Measurements from ENCODE around the gene GNMT.

Gene GNMT

DNA sequence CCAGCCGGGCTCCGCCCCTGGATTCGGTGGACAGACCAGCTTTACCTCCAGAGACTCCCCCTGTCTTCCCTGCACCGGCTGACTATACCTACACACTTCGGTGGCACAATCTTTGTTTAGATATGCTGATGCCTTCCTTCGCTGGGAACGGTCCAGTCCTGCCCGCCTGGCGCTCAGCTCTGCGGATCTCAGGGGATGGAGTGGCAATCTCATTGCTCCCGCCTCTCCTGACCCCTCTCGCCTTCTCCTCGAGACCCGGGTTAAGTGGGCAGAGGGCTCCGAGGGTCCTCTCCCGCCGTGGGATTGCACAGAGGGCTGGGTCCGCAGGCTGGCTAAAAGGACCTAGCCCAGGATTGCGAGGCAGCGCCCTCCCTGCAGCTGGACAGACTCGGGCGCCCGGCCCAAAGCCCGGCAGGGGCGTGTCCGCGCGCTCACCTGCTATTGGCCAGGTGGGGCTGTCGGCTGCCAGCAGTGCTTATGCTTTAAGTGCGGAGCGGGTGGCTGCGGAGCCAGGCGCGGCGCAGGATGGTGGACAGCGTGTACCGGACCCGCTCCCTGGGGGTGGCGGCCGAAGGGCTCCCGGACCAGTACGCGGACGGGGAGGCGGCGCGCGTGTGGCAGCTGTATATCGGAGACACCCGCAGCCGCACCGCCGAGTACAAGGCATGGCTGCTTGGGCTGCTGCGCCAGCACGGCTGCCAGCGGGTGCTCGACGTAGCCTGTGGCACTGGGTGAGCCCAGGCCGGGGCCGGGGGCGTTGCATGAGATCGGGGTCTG is at the start of gene GNMT:
Gene GNMT, plus strand, starts transcription at position 512 of the 777 bp plus-strand sequence. Its CDS starts 14 bp downstream, at position 526.
- DNase-seq (ENCODE audit: low read depth in 2 of 3, low spot score in 2 of 3), result no peak

DNA sequence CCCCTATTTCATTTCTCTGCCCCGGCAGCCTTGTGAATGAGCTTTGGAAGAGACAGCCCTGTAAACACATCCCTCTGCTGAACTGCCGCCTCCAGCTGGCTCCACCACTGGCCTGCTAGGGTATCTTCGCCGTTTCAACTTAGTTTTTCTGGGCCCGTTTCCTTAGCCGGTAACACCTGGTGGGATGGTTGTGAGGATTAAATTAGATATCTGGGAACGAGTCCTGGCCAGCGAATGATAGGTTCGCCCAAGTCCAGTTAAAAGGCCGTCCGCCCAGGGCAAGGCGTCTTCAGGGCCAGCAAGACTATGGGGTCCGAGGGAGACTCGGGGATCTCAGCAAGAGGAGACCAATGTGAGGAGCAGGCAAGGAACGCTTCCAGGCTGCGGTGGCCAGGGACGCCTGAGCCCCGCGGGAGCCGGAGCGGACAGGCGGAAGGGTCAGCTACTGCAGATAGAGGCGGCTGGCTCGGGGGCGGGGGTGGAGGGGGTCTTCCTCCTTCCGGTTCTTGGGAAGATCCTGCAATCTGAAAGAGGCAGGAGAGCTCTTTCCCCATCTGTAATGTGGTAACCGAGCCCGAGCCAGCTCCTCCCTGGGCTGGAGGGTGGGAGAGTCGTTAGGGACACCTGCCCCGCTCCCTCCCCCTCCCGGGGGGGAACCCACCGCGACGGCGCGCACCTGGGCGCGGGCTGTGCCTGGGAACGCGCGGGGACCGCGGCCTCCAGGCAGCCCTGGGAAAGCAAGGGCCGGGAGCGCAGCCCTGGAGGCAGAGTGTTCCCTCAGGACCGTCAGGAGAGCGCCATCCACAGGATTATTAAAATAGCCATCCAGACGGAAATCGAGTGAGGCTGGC is 49.2 kb upstream of the GNMT start:
- no peak for DNase-seq (ENCODE audit: low read depth in 2 of 3, low spot score in 2 of 3)

DNA sequence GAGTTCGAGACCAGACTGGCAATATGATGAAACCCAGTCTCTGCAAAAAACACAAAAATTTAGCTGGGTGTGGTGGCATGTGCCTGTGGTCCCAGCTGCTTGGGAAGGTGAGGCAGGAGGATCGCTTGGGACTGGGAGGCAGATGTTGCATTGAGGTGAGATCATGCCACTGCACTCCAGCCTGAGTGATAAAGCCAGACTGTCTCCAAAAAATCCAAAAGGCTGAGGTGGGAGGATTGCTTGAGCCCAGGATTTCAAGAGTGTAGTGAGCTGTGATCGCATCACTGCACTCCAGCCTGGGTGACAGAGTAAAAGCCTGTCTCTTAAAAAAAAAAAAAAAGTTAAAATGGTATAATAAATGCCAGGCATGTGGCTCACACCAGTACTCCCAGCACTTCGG is 46.0 kb upstream of the GNMT start:
- DNase-seq (ENCODE audit: low read depth in 2 of 3, low spot score in 2 of 3), result no peak

DNA sequence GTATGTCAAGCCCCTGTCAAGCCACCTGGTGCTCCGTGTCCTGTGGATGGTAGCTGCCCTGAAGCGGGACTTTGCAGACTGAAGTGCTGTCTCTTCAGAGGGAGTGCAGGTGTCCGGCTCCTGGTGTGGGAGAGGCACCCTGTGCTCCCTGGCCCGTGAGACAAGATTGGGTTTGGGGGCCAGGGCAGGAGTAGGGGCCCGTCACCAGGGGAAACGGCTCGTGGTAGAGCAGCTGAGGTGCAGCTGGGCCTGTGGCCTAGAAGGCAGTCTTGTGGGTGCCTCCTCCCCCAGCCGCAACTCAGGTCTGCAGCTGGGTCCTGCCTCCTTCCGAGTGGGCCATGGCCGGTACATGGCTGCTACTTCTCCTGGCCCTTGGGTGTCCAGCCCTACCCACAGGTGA is 44.8 kb upstream of the GNMT start, which contains the start of gene PTCRA:
Gene PTCRA, plus strand, starts transcription at position 322 of the 400 bp plus-strand sequence. Its CDS starts 17 bp downstream, at position 339.
- no peak for DNase-seq (ENCODE audit: low read depth in 2 of 3, low spot score in 2 of 3)

DNA sequence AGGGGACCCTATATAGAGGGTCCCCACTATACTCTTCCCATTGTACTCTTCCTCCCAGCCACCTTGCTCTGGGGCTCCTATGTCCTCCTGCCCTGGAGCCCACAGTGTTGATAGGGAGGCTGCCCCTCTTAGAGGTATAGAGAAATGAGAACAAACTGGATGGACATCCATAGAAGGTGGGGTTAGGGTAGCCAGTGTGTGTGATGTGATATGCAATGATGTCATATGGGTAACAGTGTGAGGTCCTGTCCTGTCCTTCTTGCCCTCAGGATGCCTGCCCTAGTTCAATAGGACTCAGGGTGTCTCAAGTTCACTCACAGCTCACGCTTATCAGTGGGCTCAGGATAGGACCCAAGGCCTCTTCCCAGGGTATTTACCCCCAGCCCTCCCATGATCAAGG is 44.3 kb upstream of the GNMT start:
- no peak for DNase-seq (ENCODE audit: low read depth in 2 of 3, low spot score in 2 of 3)

DNA sequence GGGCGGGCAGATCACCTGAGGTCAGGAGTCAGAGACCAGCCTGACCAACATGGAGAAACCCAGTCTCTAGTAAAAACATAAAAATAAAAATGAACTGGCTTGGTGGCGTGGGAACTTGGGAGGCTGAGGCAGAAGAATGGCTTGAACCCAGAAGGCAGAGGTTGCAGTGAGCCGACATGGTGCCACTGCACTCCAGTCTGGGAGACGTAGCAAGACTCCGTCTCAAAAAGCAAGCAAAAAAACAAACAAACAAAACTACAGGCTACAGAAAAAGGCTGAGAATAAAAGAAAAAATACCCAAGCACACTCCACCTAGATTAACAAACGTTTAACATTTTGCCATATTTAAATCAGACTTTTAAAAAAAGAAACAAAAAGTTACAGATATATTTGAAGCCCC is 38.8 kb upstream of the GNMT start:
- no peak for DNase-seq (ENCODE audit: low read depth in 2 of 3, low spot score in 2 of 3)

DNA sequence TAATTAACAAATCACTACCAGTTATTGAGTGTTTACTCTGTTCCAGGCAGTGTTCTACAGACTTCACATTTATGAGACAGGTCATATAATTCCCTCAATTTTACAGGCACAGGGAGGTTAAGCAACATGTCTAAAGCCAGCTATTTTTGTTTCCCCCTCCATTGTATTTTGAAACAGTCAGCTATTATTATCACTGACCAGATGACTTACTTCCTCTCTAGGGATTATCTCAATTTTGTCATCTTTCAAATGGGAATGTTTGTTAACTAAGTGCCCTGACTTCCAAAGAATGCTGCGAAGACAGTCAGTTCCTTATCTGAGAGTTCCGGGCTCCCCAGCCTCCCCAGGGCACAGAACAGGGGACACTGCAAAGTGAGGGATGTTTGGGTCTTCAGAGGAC is 36.9 kb upstream of the GNMT start:
- DNase-seq (ENCODE audit: low read depth in 2 of 3, low spot score in 2 of 3), result no peak

DNA sequence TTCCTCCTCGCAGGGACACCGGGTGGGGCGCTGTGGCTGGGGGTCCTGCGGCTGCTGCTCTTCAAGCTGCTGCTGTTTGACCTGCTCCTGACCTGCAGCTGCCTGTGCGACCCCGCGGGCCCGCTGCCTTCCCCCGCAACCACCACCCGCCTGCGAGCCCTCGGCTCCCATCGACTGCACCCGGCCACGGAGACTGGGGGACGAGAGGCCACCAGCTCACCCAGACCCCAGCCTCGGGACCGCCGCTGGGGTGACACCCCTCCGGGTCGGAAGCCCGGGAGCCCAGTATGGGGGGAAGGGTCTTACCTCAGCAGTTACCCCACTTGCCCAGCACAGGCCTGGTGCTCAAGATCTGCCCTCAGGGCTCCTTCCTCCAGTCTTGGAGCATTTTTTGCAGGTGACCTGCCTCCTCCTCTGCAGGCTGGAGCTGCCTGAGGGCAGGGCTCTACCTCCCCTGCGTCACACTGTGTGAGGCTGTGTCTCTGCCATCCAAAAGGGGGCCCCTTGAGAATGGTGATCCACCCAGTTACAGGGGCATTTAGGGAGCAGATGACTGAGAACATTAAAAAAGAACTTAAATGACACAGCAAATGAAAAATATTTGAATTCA is 35.2 kb upstream of the GNMT start:
- DNase-seq (ENCODE audit: low read depth in 2 of 3, low spot score in 2 of 3), result no peak

DNA sequence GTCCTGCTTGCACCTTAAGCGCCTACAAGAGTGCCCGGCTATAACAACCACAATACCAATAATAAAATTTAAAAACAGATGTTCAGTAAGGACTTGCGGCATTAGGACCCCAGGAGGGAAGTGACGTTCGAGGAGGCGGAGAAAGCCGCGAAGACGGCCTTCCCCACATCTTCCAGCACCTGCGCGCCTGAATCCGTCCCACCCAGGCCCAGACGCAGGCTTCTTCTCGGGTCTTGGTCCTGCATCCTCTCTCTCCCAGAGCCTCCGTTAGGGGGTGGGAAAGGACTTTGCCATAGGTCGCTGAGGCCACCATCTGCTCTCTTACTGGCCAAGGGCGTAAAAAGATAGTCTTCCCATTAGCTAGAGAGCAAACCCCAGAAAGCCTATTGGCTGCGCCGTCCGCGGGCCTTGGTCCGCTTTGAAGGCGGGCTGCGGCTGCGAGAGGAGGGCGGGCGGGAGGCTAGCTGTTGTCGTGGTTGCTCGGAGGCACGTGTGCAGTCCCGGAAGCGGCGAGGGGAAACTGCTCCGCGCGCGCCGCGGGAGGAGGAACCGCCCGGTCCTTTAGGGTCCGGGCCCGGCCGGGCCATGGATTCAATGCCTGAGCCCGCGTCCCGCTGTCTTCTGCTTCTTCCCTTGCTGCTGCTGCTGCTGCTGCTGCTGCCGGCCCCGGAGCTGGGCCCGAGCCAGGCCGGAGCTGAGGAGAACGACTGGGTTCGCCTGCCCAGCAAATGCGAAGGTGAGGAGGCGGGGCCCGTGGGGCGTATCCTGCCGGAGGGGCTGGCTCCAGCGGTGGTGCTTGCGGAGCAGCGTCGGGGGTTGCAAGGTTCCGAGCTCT is 31.4 kb upstream of the GNMT start, which contains the start of gene CNPY3:
Gene CNPY3, plus strand, starts transcription at position 495 of the 835 bp plus-strand sequence. Its CDS starts 91 bp downstream, at position 586.
- peak; percentile 69 to 94 (median 75) for DNase-seq (ENCODE audit: low read depth in 2 of 3, low spot score in 2 of 3)

DNA sequence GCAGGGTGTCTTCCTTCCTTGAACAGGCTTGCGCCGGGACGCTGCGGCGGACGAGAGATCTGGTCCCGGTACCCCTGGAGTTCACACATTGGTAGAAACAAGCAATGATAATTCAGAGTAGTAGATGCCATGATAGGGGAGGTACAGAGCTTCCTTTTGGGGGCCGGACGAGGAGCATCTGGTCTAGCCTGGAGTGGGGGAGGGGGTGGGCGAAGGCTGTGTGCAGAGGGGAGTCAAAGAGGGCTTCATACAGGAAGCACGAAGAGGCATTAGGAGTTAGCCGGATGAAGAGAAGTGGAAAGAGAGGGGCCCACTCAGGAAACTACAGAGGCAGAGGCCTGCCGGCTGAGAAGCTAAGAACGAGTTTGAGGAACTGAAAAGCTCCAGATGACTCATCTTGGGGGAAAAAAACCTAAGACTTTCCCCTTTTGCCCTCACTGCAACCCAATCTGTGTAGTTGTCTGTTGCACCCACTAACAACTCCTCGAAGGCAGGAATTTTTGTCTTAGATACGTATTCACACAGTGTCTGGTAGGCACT is 30.7 kb upstream of the GNMT start:
- DNase-seq (ENCODE audit: low read depth in 2 of 3, low spot score in 2 of 3), result peak; percentile 31 to 52 (median 43)

DNA sequence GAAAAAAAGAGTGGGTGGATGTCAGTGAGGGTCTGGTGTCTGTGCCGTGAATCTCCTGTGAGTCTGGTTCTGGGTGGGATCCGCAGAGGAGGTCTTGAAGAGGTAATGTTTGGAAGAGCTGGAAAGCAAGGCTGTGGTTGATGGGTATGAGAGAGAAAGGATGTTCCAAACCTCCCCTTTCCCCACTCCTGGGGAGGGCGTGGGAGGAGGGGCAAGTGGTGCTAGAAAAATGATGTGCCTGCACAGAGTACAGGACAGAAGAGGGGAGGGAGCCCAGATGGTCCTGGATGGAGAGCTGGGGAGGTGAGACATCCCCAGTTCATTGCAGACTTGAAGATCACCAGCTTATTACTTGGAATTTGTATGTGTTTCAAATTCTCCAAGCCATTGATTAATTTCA is 28.1 kb upstream of the GNMT start:
- DNase-seq (ENCODE audit: low read depth in 2 of 3, low spot score in 2 of 3), result no peak

DNA sequence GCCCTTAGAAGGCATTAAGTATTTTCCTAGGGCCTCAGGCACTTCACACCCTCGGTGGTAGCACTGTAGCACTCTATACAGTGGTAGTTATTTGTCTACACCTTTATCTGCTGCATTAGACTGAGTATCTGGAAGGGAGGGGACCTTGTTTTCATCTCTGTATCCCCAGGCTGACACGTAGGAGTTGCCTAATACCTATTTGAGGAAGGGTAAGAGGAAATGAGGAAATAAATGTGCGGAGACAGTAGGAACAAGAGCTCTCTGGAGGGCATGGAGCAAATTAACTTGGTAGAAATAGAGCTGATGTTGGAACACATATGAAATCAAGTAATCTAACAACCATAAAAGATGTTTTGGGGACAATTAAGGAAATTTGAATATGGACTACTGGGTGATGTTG is 27.3 kb upstream of the GNMT start:
- DNase-seq (ENCODE audit: low read depth in 2 of 3, low spot score in 2 of 3), result no peak

DNA sequence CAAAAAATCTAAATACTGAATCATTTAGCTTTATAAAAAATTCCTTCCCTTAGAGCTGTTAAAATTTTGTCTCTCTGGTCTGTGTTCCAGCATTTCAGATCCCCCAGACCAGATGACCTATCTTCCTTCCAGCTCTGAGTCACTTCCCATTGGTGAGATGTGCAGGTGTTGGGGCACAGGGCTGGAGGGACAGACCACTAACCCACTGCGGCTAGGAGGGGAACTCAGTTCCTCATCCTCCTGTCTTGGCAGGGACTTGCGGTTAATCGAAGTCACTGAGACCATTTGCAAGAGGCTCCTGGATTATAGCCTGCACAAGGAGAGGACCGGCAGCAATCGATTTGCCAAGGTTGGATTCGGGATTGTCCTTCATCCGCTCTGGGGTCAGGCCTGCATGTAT is 25.2 kb upstream of the GNMT start:
- DNase-seq (ENCODE audit: low read depth in 2 of 3, low spot score in 2 of 3), result no peak

DNA sequence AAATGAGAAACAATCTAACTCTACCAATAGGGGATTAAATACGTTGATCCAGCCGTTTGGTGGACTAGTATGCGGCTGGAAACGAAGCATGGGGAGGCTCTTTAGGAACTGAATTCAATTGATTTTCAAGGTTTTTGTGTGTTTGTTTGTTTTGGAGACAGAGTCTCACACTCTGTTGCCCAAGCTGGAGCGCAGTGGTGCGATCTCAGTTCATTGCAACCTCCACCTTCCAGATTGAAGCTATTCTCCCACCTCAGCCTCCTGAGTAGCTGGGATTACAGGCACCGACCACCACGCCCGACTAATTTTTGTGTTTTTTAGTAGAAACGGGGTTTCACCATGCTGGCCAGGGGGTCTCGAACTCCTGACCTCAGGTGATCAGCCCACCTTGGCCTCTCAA is 24.2 kb upstream of the GNMT start:
- no peak for DNase-seq (ENCODE audit: low read depth in 2 of 3, low spot score in 2 of 3)

DNA sequence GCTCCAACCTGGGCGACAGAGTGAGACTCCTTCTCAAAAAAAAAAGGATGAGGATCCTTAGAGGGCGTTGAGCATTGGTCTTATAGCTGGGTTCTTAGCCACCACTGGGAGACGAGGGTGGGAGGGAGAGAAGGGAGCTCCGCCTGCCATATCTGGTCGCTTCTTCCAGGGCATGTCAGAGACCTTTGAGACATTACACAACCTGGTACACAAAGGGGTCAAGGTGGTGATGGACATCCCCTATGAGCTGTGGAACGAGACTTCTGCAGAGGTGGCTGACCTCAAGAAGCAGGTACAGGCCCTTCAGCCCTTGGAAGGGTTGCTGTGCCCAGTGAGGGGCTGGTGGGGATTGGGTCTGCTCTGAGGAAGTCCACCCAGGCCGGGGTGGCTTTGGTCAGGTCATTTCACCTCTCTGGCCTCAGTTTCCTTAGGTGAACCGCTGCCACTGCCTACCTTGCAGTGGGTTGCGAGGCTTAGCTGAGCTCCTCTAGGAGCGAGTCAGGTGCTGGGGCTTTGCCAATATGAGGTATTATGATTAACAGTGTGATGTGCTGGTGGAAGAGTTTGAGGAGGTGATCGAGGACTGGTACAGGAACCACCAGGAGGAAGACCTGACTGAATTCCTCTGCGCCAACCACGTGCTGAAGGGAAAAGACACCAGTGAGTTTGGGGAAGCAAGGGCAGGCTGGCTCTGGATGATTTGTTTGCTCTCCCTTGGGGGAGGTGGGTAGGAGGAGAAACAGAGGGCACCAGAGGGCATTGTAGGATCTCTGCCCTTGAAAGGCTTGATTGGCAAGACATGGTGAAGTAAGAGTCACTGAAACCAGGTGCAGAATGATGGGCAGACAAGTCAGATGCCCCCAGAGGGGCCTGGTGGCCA is 22.8 kb upstream of the GNMT start:
- no peak for DNase-seq (ENCODE audit: low read depth in 2 of 3, low spot score in 2 of 3)

DNA sequence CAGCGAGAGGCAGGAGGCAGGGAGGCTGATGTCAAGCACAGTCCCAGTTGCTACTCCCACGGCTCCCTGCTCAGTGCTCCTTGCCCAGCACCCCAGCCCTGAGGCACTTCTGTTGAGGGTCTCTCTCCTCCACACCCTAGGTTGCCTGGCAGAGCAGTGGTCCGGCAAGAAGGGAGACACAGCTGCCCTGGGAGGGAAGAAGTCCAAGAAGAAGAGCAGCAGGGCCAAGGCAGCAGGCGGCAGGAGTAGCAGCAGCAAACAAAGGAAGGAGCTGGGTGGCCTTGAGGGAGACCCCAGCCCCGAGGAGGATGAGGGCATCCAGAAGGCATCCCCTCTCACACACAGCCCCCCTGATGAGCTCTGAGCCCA is 22.1 kb upstream of the GNMT start:
- DNase-seq (ENCODE audit: low read depth in 2 of 3, low spot score in 2 of 3), result no peak

DNA sequence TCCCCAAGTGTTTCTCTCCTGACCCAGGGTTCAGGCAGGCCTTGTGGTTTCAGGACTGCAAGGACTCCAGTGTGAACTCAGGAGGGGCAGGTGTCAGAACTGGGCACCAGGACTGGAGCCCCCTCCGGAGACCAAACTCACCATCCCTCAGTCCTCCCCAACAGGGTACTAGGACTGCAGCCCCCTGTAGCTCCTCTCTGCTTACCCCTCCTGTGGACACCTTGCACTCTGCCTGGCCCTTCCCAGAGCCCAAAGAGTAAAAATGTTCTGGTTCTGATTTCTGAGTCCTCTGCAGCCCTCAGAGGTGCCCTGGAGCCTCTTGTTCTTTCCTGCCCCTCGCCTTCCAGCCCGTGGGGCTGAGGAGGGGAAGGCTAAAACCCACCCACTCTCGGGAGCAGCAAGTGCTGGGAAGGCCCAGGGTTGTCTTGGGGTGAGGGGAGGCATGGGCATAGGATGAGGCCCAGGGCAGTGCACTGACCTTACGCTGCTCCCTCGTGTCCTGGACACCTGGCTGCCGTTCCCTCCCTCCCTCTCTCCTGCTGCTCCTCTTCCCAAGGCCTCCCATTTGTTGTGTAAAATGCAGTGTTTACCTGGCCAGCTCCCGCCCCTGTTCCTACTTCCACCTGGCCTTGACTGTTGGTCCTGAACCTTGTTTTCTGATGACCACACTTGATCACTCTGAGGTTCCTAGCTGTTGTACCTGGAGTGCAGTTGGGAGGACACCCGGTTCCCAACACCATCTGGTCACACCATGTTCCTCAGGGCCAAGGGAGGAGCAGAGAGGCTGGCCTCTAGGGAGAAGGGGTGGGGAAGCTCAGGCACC is 21.4 kb upstream of the GNMT start:
- DNase-seq (ENCODE audit: low read depth in 2 of 3, low spot score in 2 of 3), result no peak

DNA sequence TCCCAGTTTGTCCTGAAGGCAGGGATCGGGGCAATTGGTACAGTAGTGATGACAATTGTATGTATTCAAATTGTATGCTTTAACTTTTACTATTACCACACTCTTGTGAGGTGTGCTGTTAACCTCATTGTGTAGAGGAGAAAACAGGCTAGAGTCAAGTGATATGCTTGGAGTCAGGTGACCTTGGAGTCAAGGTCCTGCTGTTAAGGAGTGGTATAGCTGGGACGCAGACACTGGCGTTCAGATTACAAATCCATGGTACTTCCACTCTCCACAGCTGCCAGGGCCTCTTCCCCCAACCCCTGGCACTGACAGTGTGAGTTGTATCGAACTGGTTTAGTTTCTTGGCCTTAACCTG is 20.8 kb upstream of the GNMT start:
- no peak for DNase-seq (ENCODE audit: low read depth in 2 of 3, low spot score in 2 of 3)

DNA sequence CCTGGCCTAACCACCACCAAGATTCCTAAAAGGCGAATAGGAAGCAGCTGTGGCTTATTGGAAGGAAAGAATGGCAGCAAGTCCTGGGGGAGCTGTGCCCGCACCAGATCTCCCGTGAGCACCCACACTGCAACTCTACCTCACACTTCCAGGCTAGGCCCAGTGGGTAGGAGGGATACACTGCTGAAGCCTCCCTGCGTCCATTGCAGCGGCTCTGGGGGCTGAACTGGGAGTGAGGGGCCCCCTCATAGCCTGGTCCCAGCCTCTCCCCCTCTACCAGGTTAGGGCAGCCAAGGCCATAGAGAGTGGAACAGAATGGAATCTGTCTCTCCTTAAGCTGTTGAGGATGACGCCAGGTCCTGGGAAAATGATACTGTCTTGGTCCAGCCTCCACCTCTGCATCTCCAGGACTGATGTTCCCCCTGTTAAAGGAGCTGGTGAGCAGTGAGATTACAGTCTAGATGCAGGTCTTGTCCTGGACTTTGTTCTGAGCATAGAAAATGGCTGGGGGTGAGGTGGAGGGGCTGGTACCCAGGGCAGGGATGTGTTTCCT is 20.0 kb upstream of the GNMT start:
- DNase-seq (ENCODE audit: low read depth in 2 of 3, low spot score in 2 of 3), result no peak
